ENCODE results near the gene PARN.
A peak's percentile ranks its signal among the peaks of the same experiment; 100 is the strongest.

Gene PARN

GRCh38 chr16:14499110-14499509 is 130.9 kb downstream of the PARN start:
- no peak for DNase-seq (ENCODE audit: low spot score)

- DNase-seq (ENCODE audit: low spot score), result no peak
Observed at GRCh38 chr16:14497245-14498082, 132.6 kb downstream of the PARN start.

- DNase-seq (ENCODE audit: low spot score), result no peak
Observed at GRCh38 chr16:14496786-14497185, 133.3 kb downstream of the PARN start.

- no peak for DNase-seq (ENCODE audit: low spot score)
Observed at GRCh38 chr16:14496047-14496770, 133.9 kb downstream of the PARN start.

- no peak for DNase-seq (ENCODE audit: low spot score)
Observed at GRCh38 chr16:14495213-14496046, 134.6 kb downstream of the PARN start.

GRCh38 chr16:14494396-14494966 is 135.6 kb downstream of the PARN start:
- no peak for DNase-seq (ENCODE audit: low spot score)

- DNase-seq (ENCODE audit: low spot score), result no peak
Observed at GRCh38 chr16:14493791-14494190, 136.3 kb downstream of the PARN start.

GRCh38 chr16:14492614-14493013 is 137.4 kb downstream of the PARN start:
- DNase-seq (ENCODE audit: low spot score), result no peak

GRCh38 chr16:14491861-14492529 is 138.1 kb downstream of the PARN start:
- DNase-seq (ENCODE audit: low spot score), result no peak

- DNase-seq (ENCODE audit: low spot score), result no peak
Observed at GRCh38 chr16:14490235-14490634, 139.8 kb downstream of the PARN start.

- peak; percentile 65 for DNase-seq (ENCODE audit: low spot score)
Observed at GRCh38 chr16:14489460-14489859, 140.6 kb downstream of the PARN start.

GRCh38 chr16:14487579-14487978 is 142.5 kb downstream of the PARN start:
- no peak for DNase-seq (ENCODE audit: low spot score)

- no peak for DNase-seq (ENCODE audit: low spot score)
Observed at GRCh38 chr16:14486520-14487303, 143.3 kb downstream of the PARN start.

GRCh38 chr16:14485811-14486519 is 144.1 kb downstream of the PARN start:
- no peak for DNase-seq (ENCODE audit: low spot score)

GRCh38 chr16:14485121-14485551 is 144.9 kb downstream of the PARN start:
- DNase-seq (ENCODE audit: low spot score), result no peak

GRCh38 chr16:14483819-14484385 is 146.2 kb downstream of the PARN start:
- DNase-seq (ENCODE audit: low spot score), result no peak

GRCh38 chr16:14476183-14476582 is 153.9 kb downstream of the PARN start:
- DNase-seq (ENCODE audit: low spot score), result no peak

- DNase-seq (ENCODE audit: low spot score), result no peak
Observed at GRCh38 chr16:14475370-14476139, 154.5 kb downstream of the PARN start.

- DNase-seq (ENCODE audit: low spot score), result no peak
Observed at GRCh38 chr16:14473488-14473887, 156.6 kb downstream of the PARN start.
